NT2/D1 (cell line): ENCODE results near the gene CCT7.

Experiments
- SUZ12 ChIP-seq: IDR thresholded peaks from 2 replicates; pipeline ENCODE4 v1.6.1; 2011; ENCODE audit not compliant: insufficient read length, insufficient read depth; ENCODE audit errors: extremely low read depth
- ZNF274 ChIP-seq: IDR thresholded peaks from 2 replicates; pipeline ENCODE4 v1.6.1; 2011; ENCODE audit warnings: mild to moderate bottlenecking, low read depth, low read length

DNA sequence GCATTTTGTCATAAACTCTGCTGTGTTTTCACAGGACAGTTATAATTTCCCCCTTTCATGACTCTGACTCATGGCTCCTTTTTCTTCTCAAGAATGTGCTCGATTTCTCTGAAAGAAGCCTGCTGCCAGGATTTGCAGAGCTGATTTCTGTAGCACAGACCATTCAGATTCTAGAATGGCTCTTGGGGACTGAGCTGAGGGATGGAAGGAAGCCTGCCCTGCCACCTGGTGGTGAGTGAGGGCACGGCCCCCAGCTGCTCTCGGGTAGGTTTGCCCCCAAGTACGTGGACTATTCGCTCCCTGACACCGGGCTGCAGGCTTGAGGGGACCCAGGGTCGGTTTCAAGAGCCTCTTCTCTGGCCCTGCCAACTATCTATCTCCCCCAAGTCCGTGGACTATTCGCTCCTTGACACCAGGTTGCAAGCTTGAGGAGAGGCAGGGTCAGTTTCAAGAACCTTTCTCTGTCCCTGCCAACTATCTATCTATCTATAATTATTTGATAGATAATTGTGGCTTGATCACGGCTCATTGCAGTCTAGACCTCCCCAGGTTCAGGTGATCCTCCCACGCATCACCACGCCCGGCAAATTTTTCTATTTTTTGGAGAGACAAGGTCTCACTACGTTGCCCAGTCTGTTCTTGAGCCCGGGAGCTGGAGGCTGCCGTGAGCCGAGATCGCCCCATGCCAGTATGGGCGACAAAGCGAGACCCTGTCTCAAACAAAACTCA, 21.5 kb upstream of the CCT7 start:
- TF ChIP-seq ZNF274, result no peak
- TF ChIP-seq SUZ12, result no peak
